AG04449 (cell line): ENCODE results near the gene AIG1.

Source experiments
- CTCF ChIA-PET: fragments of 350-600 bp; formaldehyde crosslinking; extraction: SDS; loops from one replicate; lab custom pipeline; 2021; ENCODE audit warnings: antibody characterized with exemption; lab: Yijun Ruan, JAX
- POLR2A ChIA-PET: fragments of 400-600, 350-600 bp; formaldehyde crosslinking; extraction: SDS; loops from one replicate; lab custom pipeline; 2020; ENCODE audit warnings: antibody characterized with exemption, inconsistent platforms; lab: Yijun Ruan, JAX
- DNase-seq: peaks from one replicate; pipeline ENCODE4 v3.0.0-alpha.2; 2010; ENCODE audit warnings: low read depth, low spot score
- H3K4me3 ChIP-seq: 2 replicates; pipeline ENCODE4 v1.5.1; 2011; ENCODE audit warnings: low read depth, mild to moderate bottlenecking, control low read depth, low read length
- CTCF ChIP-seq: IDR thresholded peaks from one replicate; pipeline ENCODE4 v1.5.1; 2011; ENCODE audit warnings: mild to moderate bottlenecking, moderate library complexity, low read length, control low read depth, inconsistent platforms; ENCODE audit not compliant: insufficient read depth; ENCODE audit errors: missing control alignments

AIG1 gene

GRCh38 chr6:143321491-143322086 is 260.9 kb downstream of the AIG1 start:
- ChIA-PET POLR2A (no interaction called here), CTCF (no interaction called here)

GRCh38 chr6:143322386-143322785 is 261.7 kb downstream of the AIG1 start:
- TF ChIP-seq CTCF: no peak
- H3K4me3 ChIP-seq: no peak overlapping the region
- no peak for DNase-seq
- CTCF ChIA-PET: no interaction called here
- POLR2A ChIA-PET: no interaction called here

More at GRCh38 chr6:143321491-143322086, 260.9 kb downstream of the AIG1 start:
- TF ChIP-seq CTCF: no peak
- no peak for DNase-seq
- H3K4me3 ChIP-seq: no peak overlapping the region

- ChIA-PET POLR2A (no interaction called here), CTCF (no interaction called here)
- TF ChIP-seq CTCF: no peak
- H3K4me3 ChIP-seq: no peak overlapping the region
- DNase-seq: no peak
Observed at GRCh38 chr6:143323729-143324470, 263.2 kb downstream of the AIG1 start.

GRCh38 chr6:143325379-143326140 is 264.9 kb downstream of the AIG1 start:
- H3K4me3 ChIP-seq: no peak overlapping the region
- no peak for DNase-seq
- TF ChIP-seq CTCF: no peak
- ChIA-PET CTCF (no interaction called here), POLR2A (no interaction called here)

GRCh38 chr6:143328876-143329275 is 268.2 kb downstream of the AIG1 start:
- ChIA-PET POLR2A (no interaction called here), CTCF (no interaction called here)
- no peak for TF ChIP-seq CTCF
- no peak for DNase-seq
- H3K4me3 ChIP-seq: no peak overlapping the region

GRCh38 chr6:143329323-143329722 is 268.6 kb downstream of the AIG1 start:
- DNase-seq: no peak
- H3K4me3 ChIP-seq: no peak overlapping the region
- ChIA-PET CTCF (no interaction called here), POLR2A (no interaction called here)
- no peak for TF ChIP-seq CTCF
